ENCODE measurements around the gene VAV2. TPM values are rescaled to one million over a fixed set of nuclear protein-coding genes. Genes with fewer than 3 reads are reported as not detected.

The VAV2 gene
- total and polyA plus RNA-seq, 9 of the 15 experiments (the other 6 are each of a cell fraction or from before 2014, with no cell fraction given): 0.01 to 2.7 (median 1.0) TPM; not detected in 1

GRCh38 chr9:134041649-134041962 is 49.5 kb upstream of the VAV2 start:
- FAIRE-seq (no peak), DNase-seq (ENCODE audit: extremely low read depth in 1 of 4, low spot score in 3 of 4) (no peak), ATAC-seq (no peak)
- H3K4me3 ChIP-seq: no peak overlapping the region
- no peak overlapping the region for H3K4me2 ChIP-seq (ENCODE audit: insufficient read depth, low read length)
- intact Hi-C loops (cut with micrococcal nuclease) (no loop called here), in situ Hi-C loops (cut with MboI) (no loop called here)
- H4K20me1 ChIP-seq (replicated peaks; ENCODE audit: control insufficient read depth, insufficient read depth, low read length): no peaks in the 10 kb centered on the region
- no peaks in the 10 kb centered on the region for H3K79me2 ChIP-seq (ENCODE audit: control insufficient read depth, insufficient read depth, low read length)
- H3K9ac ChIP-seq (ENCODE audit: insufficient read depth in 1 of 2, low read depth in 2 of 2, low read length in 2 of 2): no peak overlapping the region
- H3K36me3 ChIP-seq (ENCODE audit: control insufficient read depth, insufficient read depth, low read length): peaks cover 22% of the 10 kb centered on the region; the same call in 1 of the 3 replicates
- no peaks in the 10 kb centered on the region for H3K9me3 ChIP-seq (replicated peaks; ENCODE audit: control insufficient read depth, insufficient read depth, low read depth, low read length)
- peaks cover 0 to 21% of the 10 kb centered on the region in 2 experiments; a peak in 2 of 5 replicates for H3K4me1 ChIP-seq (replicated peaks in 1 of 2; ENCODE audit: control insufficient read depth in 2 of 2, insufficient read depth in 2 of 2, low read length in 2 of 2)
- CTCF ChIA-PET (ENCODE audit: low intra/inter-chr PET ratio): no interaction called here
- no peak for TF ChIP-seq SMAD3 (CRISPR knock-in tag; conservative IDR thresholded peaks at IDR 0.05)
- TF ChIP-seq SIN3A (IDR thresholded peaks at IDR 0.05; ENCODE audit: borderline replicate concordance in 2 of 2, control insufficient read depth in 1 of 2, low read depth in 2 of 2, low read length in 2 of 2): no peak
- no peak for TF ChIP-seq E2F6 (IDR thresholded peaks at IDR 0.05; ENCODE audit: borderline replicate concordance in 1 of 2, extremely low read depth in 1 of 2, insufficient read depth in 1 of 2, insufficient read length in 1 of 2, low read depth in 1 of 2, low read length in 1 of 2, poor library complexity in 1 of 2, severe bottlenecking in 1 of 2)
- TF ChIP-seq ZNF280B (CRISPR knock-in tag; IDR thresholded peaks at IDR 0.05): no peak
- TF ChIP-seq HLTF (IDR thresholded peaks at IDR 0.05): no peak
- no peak overlapping the region for H3K27ac ChIP-seq (ENCODE audit: extremely low read depth, low read depth, low read length)
- POLR2A ChIA-PET: interaction anchor here (0.7 kb wide), 1 partner anchor 583 kb away, joined by 3 read pairs; no protein-coding TSS in a partner anchor
- H3K27me3 ChIP-seq (ENCODE audit: control insufficient read depth in 2 of 2, insufficient read depth in 2 of 2, low read length in 2 of 2): no peaks in the 10 kb centered on the region
- H3K9me1 ChIP-seq (ENCODE audit: control insufficient read depth, insufficient read depth, low read length): no peaks in the 10 kb centered on the region
- no TSS peak for BruUV-seq (replicated peaks)
- 99% methylated on average over 11 of the region's 16 CpGs for WGBS (ENCODE audit: insufficient coverage, low coverage, missing lambda C conversion rate)
- no peak overlapping the region for H2AFZ ChIP-seq (ENCODE audit: low read depth, low read length)

Data from K562 (cell line).